ENCODE measurements around the gene HS6ST3. TPM values are rescaled to one million over a fixed set of nuclear protein-coding genes. Genes with fewer than 3 reads are reported as not detected.

The HS6ST3 gene
- total RNA-seq, 1 donor, result 0.36 TPM

DNA sequence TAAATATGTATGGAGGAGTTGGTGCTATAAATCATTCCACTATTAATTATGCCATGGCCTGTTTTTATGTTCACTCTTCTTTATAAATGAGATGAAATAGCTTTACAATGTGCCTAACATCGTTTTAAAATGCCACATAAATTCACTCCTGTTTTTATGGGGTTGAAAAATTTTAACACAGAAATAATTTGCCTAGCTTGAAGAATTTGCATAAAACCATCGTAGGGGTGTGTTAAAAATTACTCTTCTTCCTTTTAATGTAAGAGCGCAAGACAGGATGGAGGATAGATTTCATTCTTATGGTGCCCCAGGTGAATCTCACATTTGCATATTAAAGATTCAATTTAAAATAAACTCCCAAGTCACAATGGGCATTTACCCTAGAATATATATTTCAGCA is 456.6 kb downstream of the HS6ST3 start:
- no peak for DNase-seq (ENCODE audit: low read depth)
- H3K4me3 ChIP-seq (ENCODE audit: low read depth, low read length), result no peak overlapping the region
- TF ChIP-seq, protein P1, sequence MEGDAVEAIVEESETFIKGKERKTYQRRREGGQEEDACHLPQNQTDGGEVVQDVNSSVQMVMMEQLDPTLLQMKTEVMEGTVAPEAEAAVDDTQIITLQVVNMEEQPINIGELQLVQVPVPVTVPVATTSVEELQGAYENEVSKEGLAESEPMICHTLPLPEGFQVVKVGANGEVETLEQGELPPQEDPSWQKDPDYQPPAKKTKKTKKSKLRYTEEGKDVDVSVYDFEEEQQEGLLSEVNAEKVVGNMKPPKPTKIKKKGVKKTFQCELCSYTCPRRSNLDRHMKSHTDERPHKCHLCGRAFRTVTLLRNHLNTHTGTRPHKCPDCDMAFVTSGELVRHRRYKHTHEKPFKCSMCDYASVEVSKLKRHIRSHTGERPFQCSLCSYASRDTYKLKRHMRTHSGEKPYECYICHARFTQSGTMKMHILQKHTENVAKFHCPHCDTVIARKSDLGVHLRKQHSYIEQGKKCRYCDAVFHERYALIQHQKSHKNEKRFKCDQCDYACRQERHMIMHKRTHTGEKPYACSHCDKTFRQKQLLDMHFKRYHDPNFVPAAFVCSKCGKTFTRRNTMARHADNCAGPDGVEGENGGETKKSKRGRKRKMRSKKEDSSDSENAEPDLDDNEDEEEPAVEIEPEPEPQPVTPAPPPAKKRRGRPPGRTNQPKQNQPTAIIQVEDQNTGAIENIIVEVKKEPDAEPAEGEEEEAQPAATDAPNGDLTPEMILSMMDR (IDR thresholded peaks at IDR 0.05; ENCODE audit: insufficient read depth, low read length), result no peak

DNA sequence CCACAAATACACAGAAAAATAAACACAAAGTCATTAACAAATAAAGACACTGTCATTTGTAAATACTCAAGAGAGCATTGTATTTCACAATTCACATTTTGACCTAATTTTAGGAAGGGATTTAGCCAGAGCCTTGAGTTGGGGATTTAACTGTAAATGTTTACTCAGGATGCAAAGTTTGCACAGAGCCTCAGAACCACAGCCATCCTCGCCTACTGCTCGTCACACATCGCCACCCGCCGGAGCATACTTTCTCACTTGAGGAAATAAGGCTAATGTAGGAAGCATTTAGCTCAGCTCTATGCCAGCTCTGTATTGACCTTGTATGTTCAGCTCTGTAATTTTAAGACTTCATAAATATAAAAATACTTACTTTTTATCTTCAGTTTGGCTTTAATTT is 461.6 kb downstream of the HS6ST3 start:
- no peak for DNase-seq (ENCODE audit: low read depth)
- H3K4me3 ChIP-seq (ENCODE audit: low read depth, low read length), result no peak overlapping the region
- TF ChIP-seq, protein P1 (IDR thresholded peaks at IDR 0.05; ENCODE audit: insufficient read depth, low read length), result no peak

DNA sequence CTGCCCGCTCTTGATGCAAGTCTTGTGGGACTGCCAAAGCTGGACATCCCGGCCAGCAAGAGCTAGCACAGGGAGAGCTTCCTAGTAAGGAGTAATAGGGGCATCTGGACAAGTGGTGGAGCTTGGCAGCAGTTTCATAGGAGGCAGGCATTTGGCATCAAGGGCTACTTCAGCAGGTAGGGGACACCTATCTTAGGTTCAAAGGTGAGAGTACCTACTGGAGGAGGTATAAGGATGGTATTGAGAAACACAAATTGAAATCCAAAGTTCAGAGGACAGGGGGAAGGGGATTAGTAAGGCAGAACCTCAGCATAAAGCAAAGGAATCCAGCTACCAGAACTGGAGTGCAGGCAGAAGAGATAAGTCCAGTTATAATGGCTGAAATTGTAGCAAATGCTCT is 462.7 kb downstream of the HS6ST3 start:
- DNase-seq (ENCODE audit: low read depth), result no peak
- TF ChIP-seq, protein P1 (IDR thresholded peaks at IDR 0.05; ENCODE audit: insufficient read depth, low read length), result no peak
- no peak overlapping the region for H3K4me3 ChIP-seq (ENCODE audit: low read depth, low read length)

DNA sequence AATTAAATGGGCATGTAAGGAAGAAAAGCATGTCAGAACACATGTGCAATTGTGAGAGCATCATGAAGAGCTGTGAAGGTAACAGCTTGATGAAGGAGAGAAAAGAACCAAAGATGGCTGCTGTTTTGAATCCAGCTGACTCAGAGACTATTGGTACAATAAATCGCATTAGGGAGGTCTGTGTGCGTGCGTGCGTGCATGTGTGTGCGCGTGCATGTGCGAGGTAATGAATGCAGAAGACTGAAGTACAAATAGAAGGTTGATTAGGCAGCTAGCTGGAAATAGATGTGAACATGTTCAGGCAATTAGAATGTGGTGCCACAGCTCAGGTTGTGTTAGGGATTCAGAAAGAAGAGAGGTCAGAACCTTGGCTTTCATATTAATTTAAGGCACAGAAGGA is 463.9 kb downstream of the HS6ST3 start:
- DNase-seq (ENCODE audit: low read depth), result no peak
- no peak overlapping the region for H3K4me3 ChIP-seq (ENCODE audit: low read depth, low read length)
- TF ChIP-seq, protein P1 (IDR thresholded peaks at IDR 0.05; ENCODE audit: insufficient read depth, low read length), result no peak

DNA sequence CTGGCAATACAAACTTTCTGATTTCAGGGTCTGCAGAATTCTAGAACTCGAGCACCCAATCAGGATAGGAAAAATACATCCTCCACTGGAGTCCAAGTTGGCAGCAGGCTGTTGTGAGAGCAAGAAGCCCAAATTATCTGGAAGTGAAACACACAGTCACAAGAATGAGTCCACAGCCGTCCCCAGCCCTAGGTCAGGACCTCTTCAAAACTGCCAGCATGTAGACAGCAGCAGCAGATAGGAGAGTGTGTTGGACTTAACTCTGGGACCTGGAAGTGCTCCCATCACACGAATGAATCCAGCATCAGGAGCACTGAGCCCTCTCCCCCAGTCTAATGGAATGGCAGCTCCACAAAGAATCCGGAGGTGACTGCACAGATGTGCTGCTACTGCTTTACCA is 483.7 kb downstream of the HS6ST3 start:
- TF ChIP-seq, protein P1 (IDR thresholded peaks at IDR 0.05; ENCODE audit: insufficient read depth, low read length), result no peak

DNA sequence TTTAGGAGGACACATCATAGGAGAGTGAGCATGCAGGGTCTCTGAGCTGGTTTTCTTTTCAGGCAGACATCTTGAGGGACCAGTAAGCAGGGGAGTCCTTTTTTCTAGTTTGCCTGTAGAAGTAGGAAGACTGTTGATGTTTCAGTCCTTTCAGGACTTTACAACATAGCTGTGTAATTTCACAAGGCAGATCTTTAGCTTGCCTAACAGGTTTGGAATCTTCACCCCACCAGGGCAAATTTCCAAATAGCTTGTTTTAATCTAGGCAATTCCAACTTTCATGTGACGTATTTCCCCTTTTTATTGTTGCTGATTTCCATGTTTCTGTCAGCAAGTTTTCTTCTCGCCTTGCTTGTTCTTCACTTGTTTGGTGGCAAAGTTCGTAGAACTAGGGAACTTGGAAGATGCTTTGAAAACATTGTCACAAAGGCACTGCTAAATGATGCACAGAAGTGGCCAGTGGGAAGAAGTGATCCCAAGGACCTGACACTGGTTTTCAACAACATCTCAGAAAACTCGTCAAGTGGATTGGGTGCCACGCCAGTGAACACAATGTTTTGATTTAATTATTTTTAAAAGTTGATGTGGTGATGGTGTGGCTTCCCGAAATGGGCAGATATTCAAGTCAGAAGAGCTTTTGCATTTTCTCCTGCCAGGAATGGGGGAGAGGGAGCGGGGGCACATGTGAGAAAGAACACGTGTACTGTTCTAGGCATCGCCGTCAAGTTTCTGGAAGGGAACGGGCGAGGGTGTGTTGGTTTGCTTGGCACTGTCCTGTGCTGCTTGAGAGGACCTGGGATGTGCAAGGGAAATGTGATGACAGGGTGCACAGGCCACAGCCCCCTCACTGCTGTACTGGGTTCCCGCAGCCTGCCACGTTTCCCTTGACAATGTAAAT is 485.8 kb downstream of the HS6ST3 start:
- H3K4me3 ChIP-seq (ENCODE audit: low read depth, low read length), result no peak overlapping the region
- DNase-seq (ENCODE audit: low read depth), result peak; percentile 47
- TF ChIP-seq, protein P1 (IDR thresholded peaks at IDR 0.05; ENCODE audit: insufficient read depth, low read length), result no peak

More for the DNA sequence above, 483.7 kb downstream of the HS6ST3 start:
- DNase-seq (ENCODE audit: low read depth), result no peak
- H3K4me3 ChIP-seq (ENCODE audit: low read depth, low read length), result no peak overlapping the region
